Measurements from ENCODE around the gene TIAM1. TPM values are rescaled to one million over a fixed set of nuclear protein-coding genes. Genes with fewer than 3 reads are reported as not detected.

Gene TIAM1
- total and polyA plus RNA-seq, 2 of the 8 experiments (the other 6 are each of a cell fraction or from before 2014, with no cell fraction given), result 10.1 to 30.7 TPM

- no peak overlapping the region for H4K8ac ChIP-seq (ENCODE audit: extremely low read depth, insufficient read depth, low read length)
- no peaks in the 10 kb centered on the region for H3K79me2 ChIP-seq (ENCODE audit: control insufficient read depth in 1 of 2, insufficient read depth in 2 of 2, low read length in 2 of 2)
- no peak overlapping the region for H2BK20ac ChIP-seq (ENCODE audit: low read length)
- no peak overlapping the region for H3K4me2 ChIP-seq (ENCODE audit: insufficient read depth in 1 of 2, low read depth in 2 of 2, low read length in 2 of 2)
- TF ChIP-seq GTF2F1 (IDR thresholded peaks at IDR 0.05; ENCODE audit: borderline replicate concordance, low read depth, low read length) (no peak), ZNF274 (IDR thresholded peaks at IDR 0.05; ENCODE audit: borderline replicate concordance, extremely low read depth, low read length) (no peak), NANOG (IDR thresholded peaks at IDR 0.05; ENCODE audit: insufficient read depth, low read depth, low read length, poor library complexity, severe bottlenecking) (no peak), YY1 (IDR thresholded peaks at IDR 0.05; ENCODE audit: low read depth, low read length) (no peak), ATF3 (IDR thresholded peaks at IDR 0.05; ENCODE audit: insufficient read depth, low read depth, low read length) (no peak), NRF1 (IDR thresholded peaks at IDR 0.05; ENCODE audit: low read depth, low read length) (no peak), RAD21 (IDR thresholded peaks at IDR 0.05 in 1 of 2, conservative IDR thresholded peaks at IDR 0.05 in 1 of 2; ENCODE audit: low read depth in 2 of 2, low read length in 2 of 2) (no peak), GABPA (IDR thresholded peaks at IDR 0.05; ENCODE audit: borderline replicate concordance, insufficient read depth, low read length) (no peak), FOSL1 (IDR thresholded peaks at IDR 0.05; ENCODE audit: insufficient read depth, low read depth, low read length) (no peak), RXRA (IDR thresholded peaks at IDR 0.05; ENCODE audit: insufficient read depth, low read depth, low read length) (no peak), SUZ12 (IDR thresholded peaks at IDR 0.05; ENCODE audit: low read length) (no peak), SIX5 (IDR thresholded peaks at IDR 0.05; ENCODE audit: low read depth, low read length) (no peak)
- H2BK12ac ChIP-seq (ENCODE audit: low read depth, low read length), result no peak overlapping the region
- H2BK120ac ChIP-seq (replicated peaks; ENCODE audit: low read depth, low read length), result no peak overlapping the region
- no peaks in the 10 kb centered on the region for H3K9me3 ChIP-seq (ENCODE audit: insufficient read depth in 2 of 2, low read depth in 1 of 2, low read length in 1 of 2)
- H3K56ac ChIP-seq (replicated peaks; ENCODE audit: insufficient read length, low read depth, low read length), result no peak overlapping the region
- peaks cover 2% of the 10 kb centered on the region; the same call in 1 of the 2 replicates for H3K23me2 ChIP-seq (ENCODE audit: low read depth, low read length)
- H2AK5ac ChIP-seq (ENCODE audit: low read depth, low read length), result no peak overlapping the region
- 88% methylated on average over 4 of the region's 4 CpGs; no CpG with 5 or more reads in 1 of the 2 experiments for WGBS, 2 experiments (ENCODE audit: extremely low coverage in 1 of 2, insufficient coverage in 1 of 2, insufficient read length in 1 of 2, insufficient replicate concordance in 2 of 2, low coverage in 1 of 2, low lambda C conversion rate in 2 of 2, missing lambda C conversion rate in 1 of 2)
- no peaks in the 10 kb centered on the region for H3K36me3 ChIP-seq (ENCODE audit: control insufficient read depth in 2 of 4, insufficient read depth in 4 of 4, low read length in 3 of 4)
- H2BK5ac ChIP-seq (ENCODE audit: low read depth, low read length), result no peak overlapping the region
- H3K79me1 ChIP-seq (ENCODE audit: low read depth, low read length), result no peaks in the 10 kb centered on the region
- DNase-seq (ENCODE audit: low read depth in 1 of 2, low spot score in 2 of 2), result no peak
- no peak overlapping the region for H3K9ac ChIP-seq (replicated peaks in 1 of 4; ENCODE audit: extremely low read depth in 1 of 4, low read depth in 3 of 4, low read length in 3 of 4)
- H4K20me1 ChIP-seq (replicated peaks in 1 of 2; ENCODE audit: control insufficient read depth in 1 of 2, insufficient read depth in 2 of 2, low read length in 2 of 2), result no peaks in the 10 kb centered on the region
- no peaks in the 10 kb centered on the region for H3K4me1 ChIP-seq (replicated peaks in 1 of 4; ENCODE audit: control insufficient read depth in 3 of 4, insufficient read depth in 4 of 4, low read length in 3 of 4)
- CTCF ChIA-PET (ENCODE audit: partially characterized antibody), result interaction anchor here (0.6 to 3.8 kb wide), 6 partner anchors 8 to 810 kb away, joined by 3 to 22 read pairs (median 4); no protein-coding TSS in a partner anchor
- no peak overlapping the region for H3K4me3 ChIP-seq (ENCODE audit: extremely low read depth in 1 of 4, insufficient read depth in 2 of 4, low read depth in 3 of 4, low read length in 4 of 4)
- no peak overlapping the region for H3K14ac ChIP-seq (ENCODE audit: insufficient read length)
- H3K27me3 ChIP-seq (replicated peaks in 1 of 4; ENCODE audit: control insufficient read depth in 3 of 4, extremely low read depth in 1 of 4, insufficient read depth in 3 of 4, low read length in 3 of 4), result no peaks in the 10 kb centered on the region
- no peak overlapping the region for H3K18ac ChIP-seq (ENCODE audit: extremely low read depth, low read length)
- no peak overlapping the region for H2AFZ ChIP-seq (ENCODE audit: low read length)
- no peak overlapping the region for H3K27ac ChIP-seq (ENCODE audit: low read depth, low read length)
- H3K23ac ChIP-seq (ENCODE audit: insufficient read length), result no peak overlapping the region
- FAIRE-seq, result no peak
- H4K91ac ChIP-seq (replicated peaks; ENCODE audit: insufficient read length, low read length), result no peak overlapping the region
- no peak overlapping the region for H3K4ac ChIP-seq (replicated peaks; ENCODE audit: insufficient read length, low read depth, low read length)
- H2BK15ac ChIP-seq (ENCODE audit: low read length), result no peak overlapping the region
- H4K5ac ChIP-seq (ENCODE audit: insufficient read length, low read depth, low read length), result no peak overlapping the region
- POLR2A ChIA-PET (ENCODE audit: partially characterized antibody), result no interaction called here
Observed at GRCh38 chr21:31078796-31079195, 265.3 kb downstream of the TIAM1 start.
